ENCODE measurements around the gene SMARCAL1.

SMARCAL1 gene

GRCh38 chr2:216387262-216387661, 25.0 kb upstream of the SMARCAL1 start:
- Mint-ChIP-seq H3K27me3 (peaks cover 3% of the 10 kb centered on the region), H3K9me3 (peaks cover 8% of the 10 kb centered on the region), H3K4me1 (ENCODE audit: low read depth) (peaks cover 16% of the 10 kb centered on the region), H3K36me3 (ENCODE audit: low read depth) (no peaks in the 10 kb centered on the region), H3K27ac (no peak overlapping the region), H3K4me3 (no peak overlapping the region)

- H3K4me3 Mint-ChIP-seq: no peak overlapping the region
- H3K27ac Mint-ChIP-seq: no peak overlapping the region
- peaks cover 8% of the 10 kb centered on the region for H3K9me3 Mint-ChIP-seq
These were observed 24.0 kb upstream of the SMARCAL1 start for GRCh38 chr2:216388046-216388884.

GRCh38 chr2:216389570-216389969, 22.7 kb upstream of the SMARCAL1 start:
- Mint-ChIP-seq H3K27me3 (peaks cover 3% of the 10 kb centered on the region), H3K27ac (no peak overlapping the region), H3K4me1 (ENCODE audit: low read depth) (peaks cover 16% of the 10 kb centered on the region), H3K36me3 (ENCODE audit: low read depth) (no peaks in the 10 kb centered on the region), H3K4me3 (no peak overlapping the region), H3K9me3 (peaks cover 8% of the 10 kb centered on the region)

More at GRCh38 chr2:216388046-216388884, 24.0 kb upstream of the SMARCAL1 start:
- no peaks in the 10 kb centered on the region for H3K36me3 Mint-ChIP-seq (ENCODE audit: low read depth)
- peaks cover 3% of the 10 kb centered on the region for H3K27me3 Mint-ChIP-seq
- H3K4me1 Mint-ChIP-seq (ENCODE audit: low read depth): peaks cover 16% of the 10 kb centered on the region

- no peak overlapping the region for H3K4me3 Mint-ChIP-seq
- H3K9me3 Mint-ChIP-seq: peaks cover 8% of the 10 kb centered on the region
- no peaks in the 10 kb centered on the region for H3K36me3 Mint-ChIP-seq (ENCODE audit: low read depth)
- H3K4me1 Mint-ChIP-seq (ENCODE audit: low read depth): peaks cover 16% of the 10 kb centered on the region
- no peaks in the 10 kb centered on the region for H3K27me3 Mint-ChIP-seq
- no peak overlapping the region for H3K27ac Mint-ChIP-seq
These were observed 20.9 kb upstream of the SMARCAL1 start for GRCh38 chr2:216391401-216391800.

GRCh38 chr2:216392018-216392562, 20.2 kb upstream of the SMARCAL1 start:
- Mint-ChIP-seq H3K27me3 (no peaks in the 10 kb centered on the region), H3K9me3 (peaks cover 8% of the 10 kb centered on the region), H3K4me1 (ENCODE audit: low read depth) (peaks cover 16% of the 10 kb centered on the region), H3K4me3 (no peak overlapping the region), H3K27ac (no peak overlapping the region), H3K36me3 (ENCODE audit: low read depth) (no peaks in the 10 kb centered on the region)

- H3K4me3 Mint-ChIP-seq: no peak overlapping the region
- peaks cover 9% of the 10 kb centered on the region for H3K4me1 Mint-ChIP-seq (ENCODE audit: low read depth)
- H3K27me3 Mint-ChIP-seq: no peaks in the 10 kb centered on the region
- H3K27ac Mint-ChIP-seq: no peak overlapping the region
- H3K36me3 Mint-ChIP-seq (ENCODE audit: low read depth): no peaks in the 10 kb centered on the region
- H3K9me3 Mint-ChIP-seq: no peaks in the 10 kb centered on the region
These were observed 19.1 kb upstream of the SMARCAL1 start for GRCh38 chr2:216392945-216393840.

- Mint-ChIP-seq H3K4me3 (no peak overlapping the region), H3K9me3 (no peaks in the 10 kb centered on the region), H3K4me1 (ENCODE audit: low read depth) (no peaks in the 10 kb centered on the region), H3K27me3 (no peaks in the 10 kb centered on the region), H3K27ac (no peak overlapping the region), H3K36me3 (ENCODE audit: low read depth) (no peaks in the 10 kb centered on the region)
These were observed 17.4 kb upstream of the SMARCAL1 start for GRCh38 chr2:216394881-216395280.

GRCh38 chr2:216399621-216400020, 12.7 kb upstream of the SMARCAL1 start:
- Mint-ChIP-seq H3K9me3 (no peaks in the 10 kb centered on the region), H3K27ac (no peak overlapping the region), H3K36me3 (ENCODE audit: low read depth) (no peaks in the 10 kb centered on the region), H3K4me1 (ENCODE audit: low read depth) (no peaks in the 10 kb centered on the region), H3K4me3 (no peak overlapping the region), H3K27me3 (no peaks in the 10 kb centered on the region)

GRCh38 chr2:216402751-216403150, 9.5 kb upstream of the SMARCAL1 start:
- no peaks in the 10 kb centered on the region for H3K9me3 Mint-ChIP-seq
- no peaks in the 10 kb centered on the region for H3K4me1 Mint-ChIP-seq (ENCODE audit: low read depth)
- no peak overlapping the region for H3K27ac Mint-ChIP-seq
- H3K27me3 Mint-ChIP-seq: no peaks in the 10 kb centered on the region
- no peak overlapping the region for H3K4me3 Mint-ChIP-seq
- H3K36me3 Mint-ChIP-seq (ENCODE audit: low read depth): no peaks in the 10 kb centered on the region

- H3K4me3 Mint-ChIP-seq: no peak overlapping the region
- no peaks in the 10 kb centered on the region for H3K27me3 Mint-ChIP-seq
- H3K36me3 Mint-ChIP-seq (ENCODE audit: low read depth): no peaks in the 10 kb centered on the region
- no peaks in the 10 kb centered on the region for H3K4me1 Mint-ChIP-seq (ENCODE audit: low read depth)
- no peaks in the 10 kb centered on the region for H3K9me3 Mint-ChIP-seq
- no peak overlapping the region for H3K27ac Mint-ChIP-seq
These were observed 8.2 kb upstream of the SMARCAL1 start for GRCh38 chr2:216404010-216404618.

- Mint-ChIP-seq H3K9me3 (no peaks in the 10 kb centered on the region), H3K27ac (no peak overlapping the region), H3K4me1 (ENCODE audit: low read depth) (no peaks in the 10 kb centered on the region), H3K27me3 (no peaks in the 10 kb centered on the region), H3K36me3 (ENCODE audit: low read depth) (no peaks in the 10 kb centered on the region), H3K4me3 (no peak overlapping the region)
These were observed 6.7 kb upstream of the SMARCAL1 start for GRCh38 chr2:216405588-216405987.

GRCh38 chr2:216406826-216407225, 5.5 kb upstream of the SMARCAL1 start:
- Mint-ChIP-seq H3K4me3 (no peak overlapping the region), H3K36me3 (ENCODE audit: low read depth) (no peaks in the 10 kb centered on the region), H3K4me1 (ENCODE audit: low read depth) (peaks cover 4% of the 10 kb centered on the region), H3K27me3 (no peaks in the 10 kb centered on the region), H3K27ac (no peak overlapping the region), H3K9me3 (no peaks in the 10 kb centered on the region)

- Mint-ChIP-seq H3K4me3 (no peak overlapping the region), H3K27me3 (no peaks in the 10 kb centered on the region), H3K36me3 (ENCODE audit: low read depth) (no peaks in the 10 kb centered on the region), H3K9me3 (no peaks in the 10 kb centered on the region), H3K27ac (no peak overlapping the region), H3K4me1 (ENCODE audit: low read depth) (peaks cover 10% of the 10 kb centered on the region)
These were observed 3.6 kb upstream of the SMARCAL1 start for GRCh38 chr2:216408426-216409290.

- peaks cover 11% of the 10 kb centered on the region for H3K4me1 Mint-ChIP-seq (ENCODE audit: low read depth)
- H3K27ac Mint-ChIP-seq: no peak overlapping the region
- peaks cover 7% of the 10 kb centered on the region for H3K36me3 Mint-ChIP-seq (ENCODE audit: low read depth)
- no peak overlapping the region for H3K4me3 Mint-ChIP-seq
- H3K27me3 Mint-ChIP-seq: no peaks in the 10 kb centered on the region
- H3K9me3 Mint-ChIP-seq: no peaks in the 10 kb centered on the region
These were observed 1.7 kb upstream of the SMARCAL1 start for GRCh38 chr2:216410550-216410949.
